IPS-18a (cell line): ENCODE measurements around the gene DISC1.
"Not testable (repeated sequence)": the region's sequence is repeated elsewhere in the genome, so short reads cannot be mapped to it uniquely, and the experiment has no call there.

Source experiments
- H3K27ac ChIP-seq: one replicate; pipeline ENCODE4 v1.5.1; 2013; ENCODE audit warnings: low read length
- H3K27me3 ChIP-seq: one replicate; pipeline ENCODE4 v1.6.1; 2013; ENCODE audit warnings: mild to moderate bottlenecking, low read length; ENCODE audit not compliant: control insufficient read depth, insufficient read depth
- H3K36me3 ChIP-seq: one replicate; pipeline ENCODE4 v1.6.1; 2013; ENCODE audit warnings: low read depth, low read length; ENCODE audit not compliant: control insufficient read depth
- H3K4me1 ChIP-seq: one replicate; pipeline ENCODE4 v1.6.1; 2013; ENCODE audit warnings: low read depth, low read length; ENCODE audit not compliant: control insufficient read depth
- H3K4me3 ChIP-seq: one replicate; pipeline ENCODE4 v1.5.1; 2013; ENCODE audit warnings: low read length
- H3K9ac ChIP-seq: one replicate; pipeline ENCODE4 v1.6.1; 2013; ENCODE audit warnings: mild to moderate bottlenecking, low read length, moderate library complexity
- H3K9me3 ChIP-seq: one replicate; pipeline ENCODE4 v1.6.1; 2013; ENCODE audit warnings: low read depth, low read length; ENCODE audit not compliant: control insufficient read depth

The DISC1 gene

GRCh38 chr1:231899046-231899445 lies 272.5 kb downstream of the DISC1 start:
- Histone ChIP-seq H3K9ac (no peak overlapping the region), H3K36me3 (no peaks in the 10 kb centered on the region), H3K4me3 (no peak overlapping the region), H3K9me3 (no peaks in the 10 kb centered on the region), H3K4me1 (peaks cover 14% of the 10 kb centered on the region), H3K27ac (no peak overlapping the region), H3K27me3 (no peaks in the 10 kb centered on the region)

GRCh38 chr1:231899713-231900435 lies 273.3 kb downstream of the DISC1 start:
- no peak overlapping the region for H3K27ac ChIP-seq
- no peaks in the 10 kb centered on the region for H3K27me3 ChIP-seq
- no peaks in the 10 kb centered on the region for H3K36me3 ChIP-seq
- H3K9ac ChIP-seq: no peak overlapping the region
- H3K4me1 ChIP-seq: peaks cover 14% of the 10 kb centered on the region
- H3K9me3 ChIP-seq: no peaks in the 10 kb centered on the region
- H3K4me3 ChIP-seq: no peak overlapping the region

GRCh38 chr1:231903586-231904081 lies 277.0 kb downstream of the DISC1 start:
- peaks cover 14% of the 10 kb centered on the region for H3K4me1 ChIP-seq
- no peaks in the 10 kb centered on the region for H3K36me3 ChIP-seq
- H3K9ac ChIP-seq: no peak overlapping the region
- no peak overlapping the region for H3K4me3 ChIP-seq
- H3K27me3 ChIP-seq: no peaks in the 10 kb centered on the region
- no peak overlapping the region for H3K27ac ChIP-seq
- H3K9me3 ChIP-seq: no peaks in the 10 kb centered on the region

- H3K36me3 ChIP-seq, H3K4me1 ChIP-seq, H3K27ac ChIP-seq, H3K9ac ChIP-seq, H3K27me3 ChIP-seq, H3K4me3 ChIP-seq, H3K9me3 ChIP-seq: not testable (repeated sequence)
Observed at GRCh38 chr1:231907310-231907709, 280.7 kb downstream of the DISC1 start.

- no peaks in the 10 kb centered on the region for H3K27me3 ChIP-seq
- no peaks in the 10 kb centered on the region for H3K9me3 ChIP-seq
- H3K4me1 ChIP-seq: no peaks in the 10 kb centered on the region
Observed at GRCh38 chr1:231913493-231913892, 286.9 kb downstream of the DISC1 start.

GRCh38 chr1:231918239-231919015 lies 291.8 kb downstream of the DISC1 start:
- no peaks in the 10 kb centered on the region for H3K36me3 ChIP-seq
- H3K27me3 ChIP-seq: no peaks in the 10 kb centered on the region
- H3K4me3 ChIP-seq: no peak overlapping the region
- H3K9me3 ChIP-seq: no peaks in the 10 kb centered on the region
- no peak overlapping the region for H3K27ac ChIP-seq
- peaks cover 3% of the 10 kb centered on the region for H3K4me1 ChIP-seq
- no peak overlapping the region for H3K9ac ChIP-seq

More at GRCh38 chr1:231913493-231913892, 286.9 kb downstream of the DISC1 start:
- H3K27ac ChIP-seq: no peak overlapping the region
- H3K9ac ChIP-seq: no peak overlapping the region
- no peak overlapping the region for H3K4me3 ChIP-seq
- H3K36me3 ChIP-seq: no peaks in the 10 kb centered on the region

- H3K4me1 ChIP-seq: peaks cover 3% of the 10 kb centered on the region
- H3K9ac ChIP-seq: no peak overlapping the region
- no peaks in the 10 kb centered on the region for H3K36me3 ChIP-seq
- no peaks in the 10 kb centered on the region for H3K27me3 ChIP-seq
- no peak overlapping the region for H3K27ac ChIP-seq
- no peaks in the 10 kb centered on the region for H3K9me3 ChIP-seq
- H3K4me3 ChIP-seq: no peak overlapping the region
Observed at GRCh38 chr1:231919239-231919885, 292.8 kb downstream of the DISC1 start.

- Histone ChIP-seq H3K36me3 (no peaks in the 10 kb centered on the region), H3K4me3 (no peak overlapping the region), H3K9me3 (no peaks in the 10 kb centered on the region), H3K9ac (no peak overlapping the region), H3K27ac (no peak overlapping the region), H3K4me1 (peaks cover 3% of the 10 kb centered on the region), H3K27me3 (no peaks in the 10 kb centered on the region)
Observed at GRCh38 chr1:231919886-231920285, 293.3 kb downstream of the DISC1 start.

GRCh38 chr1:231921646-231922345 lies 295.2 kb downstream of the DISC1 start:
- Histone ChIP-seq H3K4me1 (peaks cover 3% of the 10 kb centered on the region), H3K27ac (no peak overlapping the region), H3K9ac (no peak overlapping the region), H3K4me3 (no peak overlapping the region), H3K36me3 (no peaks in the 10 kb centered on the region), H3K9me3 (no peaks in the 10 kb centered on the region), H3K27me3 (no peaks in the 10 kb centered on the region)

- Histone ChIP-seq H3K4me1 (peaks cover 3% of the 10 kb centered on the region), H3K36me3 (no peaks in the 10 kb centered on the region), H3K9ac (no peak overlapping the region), H3K9me3 (no peaks in the 10 kb centered on the region), H3K27ac (no peak overlapping the region), H3K27me3 (no peaks in the 10 kb centered on the region), H3K4me3 (no peak overlapping the region)
Observed at GRCh38 chr1:231923491-231924041, 297.0 kb downstream of the DISC1 start.

GRCh38 chr1:231924180-231924579 lies 297.6 kb downstream of the DISC1 start:
- Histone ChIP-seq H3K4me1 (peaks cover 5% of the 10 kb centered on the region), H3K4me3 (no peak overlapping the region), H3K9me3 (no peaks in the 10 kb centered on the region), H3K27ac (no peak overlapping the region), H3K27me3 (no peaks in the 10 kb centered on the region), H3K9ac (no peak overlapping the region), H3K36me3 (no peaks in the 10 kb centered on the region)
